NCI-H2107 treated with DMSO at 0.1 percent for 48 hours (cell line): ENCODE results near the gene ALX4.

ENCODE experiments used
- DNase-seq: peaks from one replicate; lab custom pipeline; 2025; ENCODE audit not compliant: unreplicated experiment; lab: John Stamatoyannopoulos, UW

The ALX4 gene

DNA sequence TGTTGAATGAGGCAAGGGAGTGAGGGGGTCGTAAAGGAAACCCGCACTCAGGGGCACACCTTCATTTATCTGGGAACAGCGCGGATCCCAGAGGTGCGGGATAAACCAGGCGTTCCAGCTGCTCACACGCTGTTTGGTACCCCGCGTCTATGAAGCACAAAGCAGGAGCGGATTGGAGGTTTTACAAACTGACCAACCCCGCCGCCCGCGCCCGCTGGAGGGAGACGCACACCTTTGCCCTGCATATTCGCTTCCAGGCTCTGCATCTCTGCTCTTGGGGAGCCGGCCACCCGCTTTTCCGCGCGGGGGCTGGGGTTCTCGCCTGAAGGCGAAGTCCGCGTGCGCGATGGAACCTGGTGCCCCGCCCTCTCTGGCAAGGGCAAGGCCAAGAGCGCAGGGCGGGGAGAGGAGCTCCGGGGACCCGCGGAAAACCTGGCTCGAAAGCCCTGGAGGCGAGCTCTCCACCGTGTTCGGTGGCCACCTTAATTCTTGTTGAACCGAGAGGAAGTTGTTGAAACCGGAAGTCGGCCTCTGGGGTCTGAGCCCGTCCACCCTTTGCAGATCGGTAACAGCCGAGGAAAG lies 6.8 kb upstream of the ALX4 start:
- DNase-seq: no peak

DNA sequence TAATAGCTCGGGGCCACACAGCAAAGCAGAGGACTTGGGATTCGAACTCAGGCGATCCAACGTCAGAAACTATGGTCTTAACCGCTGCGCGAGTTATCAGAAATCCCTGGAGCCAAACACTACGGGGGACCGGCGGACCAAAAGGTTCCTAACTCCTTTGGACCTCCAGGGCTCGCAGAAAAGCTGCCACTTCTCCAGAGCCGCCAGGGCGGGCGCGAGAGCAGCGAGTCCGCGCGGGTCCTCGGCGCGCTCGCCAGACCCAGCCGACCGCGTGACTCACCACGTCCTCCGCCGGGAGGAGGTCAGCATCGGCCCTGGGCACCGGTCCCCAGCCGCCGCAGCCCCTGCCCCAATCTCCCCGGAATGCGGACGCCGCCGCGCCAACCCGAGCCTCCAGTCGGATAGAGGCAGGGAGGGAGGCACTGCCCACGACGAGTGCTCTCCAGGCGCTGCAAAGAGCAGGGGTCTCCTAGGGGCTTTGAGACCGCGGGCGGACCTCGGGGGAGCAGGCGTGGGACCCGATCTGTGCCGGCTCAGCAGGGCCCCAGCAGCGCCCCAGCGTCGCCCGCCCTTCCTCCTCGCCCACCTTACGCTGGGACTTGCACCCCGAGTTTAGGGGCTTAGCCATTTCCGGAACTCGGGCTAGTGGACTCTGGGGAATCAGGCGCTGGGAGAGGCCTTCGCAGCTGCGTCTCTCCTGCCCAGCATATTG lies 6.2 kb upstream of the ALX4 start:
- no peak for DNase-seq

DNA sequence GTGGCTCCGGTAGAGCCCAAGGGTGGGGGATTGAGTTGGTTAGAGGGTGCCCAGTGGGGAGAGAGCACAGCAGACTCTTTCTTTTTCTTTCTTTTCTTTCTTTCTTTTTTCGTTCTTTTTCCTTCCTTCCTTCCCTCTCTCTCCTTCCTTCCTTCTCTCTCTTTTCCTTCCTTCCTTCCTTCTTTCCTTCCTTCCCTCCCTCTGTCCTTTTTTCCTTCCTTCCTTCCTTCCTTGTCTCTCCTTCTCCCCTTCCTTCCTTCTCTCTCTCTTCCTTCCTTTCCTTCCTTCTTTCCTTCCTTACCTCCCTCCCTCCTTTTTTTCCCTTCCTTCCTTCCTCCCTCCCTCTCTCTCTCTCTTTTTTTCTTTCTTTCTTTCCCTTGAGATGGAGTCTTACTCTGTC lies 4.8 kb upstream of the ALX4 start:
- no peak for DNase-seq

- no peak for DNase-seq
Observed at GRCh38 chr11:44313761-44314489, 4.0 kb upstream of the ALX4 start.

DNA sequence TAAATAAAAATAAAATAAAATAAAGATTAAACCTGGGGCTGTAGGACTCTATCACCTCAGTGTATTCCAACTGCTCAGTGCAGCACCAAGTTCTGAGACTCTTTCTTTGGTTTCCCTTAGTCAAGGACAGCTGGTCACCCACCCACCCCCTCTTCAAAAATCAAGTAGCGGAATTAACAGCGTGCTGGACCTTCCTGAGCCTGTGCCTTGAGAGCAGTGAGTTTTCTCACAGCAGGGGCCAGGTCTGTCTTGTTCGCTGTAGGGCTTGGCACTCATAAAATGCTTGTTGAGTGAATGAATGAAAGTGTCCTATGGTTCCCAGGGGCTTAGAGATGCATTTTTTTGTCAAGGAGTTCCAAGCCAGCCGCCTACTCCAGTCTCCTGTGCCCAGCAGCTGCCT lies 2.9 kb upstream of the ALX4 start:
- DNase-seq: no peak

DNA sequence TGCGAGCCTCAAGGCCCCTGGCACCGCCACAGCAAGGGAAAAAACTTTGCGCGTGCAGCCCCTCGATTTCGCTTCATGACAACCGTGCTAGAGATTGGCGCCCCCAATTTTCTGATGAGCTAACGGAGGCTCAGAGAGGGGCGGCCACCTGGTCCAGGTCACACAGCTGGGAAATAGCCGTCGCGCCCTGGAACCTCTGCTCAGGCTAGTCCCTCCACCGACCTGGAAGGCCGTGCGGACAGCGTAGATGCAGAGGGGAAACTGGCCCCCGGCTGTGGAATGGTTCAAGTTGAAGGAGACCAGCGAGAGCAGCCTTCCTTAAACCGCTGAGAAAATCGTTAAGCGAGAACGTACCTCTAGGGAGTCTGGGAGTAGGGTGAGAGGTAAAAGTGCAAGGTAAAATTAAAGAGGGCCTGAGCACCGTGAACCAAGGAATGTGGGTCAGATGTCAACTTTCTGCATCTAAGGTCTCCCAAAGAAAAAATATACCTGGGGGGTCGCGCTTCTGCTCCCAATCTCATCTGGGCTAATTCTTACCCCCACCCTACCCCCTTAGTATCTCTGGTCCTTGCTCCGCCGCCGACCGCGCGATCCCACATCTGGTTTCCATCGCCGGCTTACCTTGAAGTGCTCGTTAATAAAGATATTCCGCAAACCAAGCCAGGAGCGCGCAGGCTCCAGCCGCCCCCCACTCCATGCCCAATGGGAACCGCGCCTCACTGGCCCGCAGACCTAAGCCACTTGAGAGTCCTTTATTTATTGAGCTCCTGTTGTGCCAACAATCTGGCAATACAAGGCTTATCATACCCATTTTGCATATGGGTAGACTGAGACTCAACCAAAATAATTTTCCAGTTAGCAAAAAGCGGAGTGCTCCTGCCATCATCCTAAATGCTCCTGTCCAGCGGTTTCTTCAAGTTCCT lies 1.7 kb upstream of the ALX4 start:
- DNase-seq: no peak

GRCh38 chr11:44310463-44311272 lies 729 bp upstream of the ALX4 start:
- DNase-seq: no peak

DNA sequence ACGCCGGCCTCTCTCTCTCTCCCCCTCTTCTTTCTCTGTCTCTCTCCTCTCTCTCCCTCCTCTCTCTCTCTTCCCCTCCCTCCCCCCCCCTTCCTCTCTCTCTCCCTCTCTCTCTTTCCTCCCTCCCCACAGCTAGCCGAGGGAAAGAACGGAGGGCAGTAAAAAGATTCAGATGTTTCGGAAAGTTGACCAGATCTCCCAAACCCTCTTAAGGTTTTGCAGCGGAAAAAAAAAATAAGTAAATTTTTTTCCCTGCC lies 195 bp upstream of the ALX4 start:
- DNase-seq: no peak

DNA sequence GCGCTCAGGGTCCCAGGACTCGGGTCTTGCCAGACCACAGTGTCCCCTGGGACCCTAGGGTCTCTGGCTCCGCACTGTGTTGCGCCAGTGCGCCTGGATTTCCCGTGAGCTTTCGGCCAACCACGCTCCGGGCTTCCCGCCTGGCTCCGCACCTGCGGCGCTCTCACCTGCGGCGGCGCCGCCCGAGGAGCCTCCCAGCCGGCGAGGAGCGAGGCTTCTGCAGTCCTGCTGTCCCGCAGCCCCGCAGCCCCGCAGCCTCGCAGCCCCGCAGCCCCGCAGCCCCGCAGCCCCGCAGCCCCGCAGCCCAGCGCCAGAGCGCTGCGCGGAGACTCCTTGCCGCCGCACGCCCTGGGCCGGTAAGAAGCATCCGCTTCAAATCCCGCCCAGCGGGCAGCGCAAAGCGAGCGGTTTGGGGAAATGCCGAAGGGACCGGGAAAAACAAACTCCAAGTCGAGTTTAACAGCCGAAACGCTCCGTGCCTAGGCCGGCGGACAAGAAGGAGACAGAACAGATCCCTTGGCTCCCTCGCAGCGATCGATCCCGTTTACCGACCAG lies 939 bp downstream of the ALX4 start:
- no peak for DNase-seq

DNA sequence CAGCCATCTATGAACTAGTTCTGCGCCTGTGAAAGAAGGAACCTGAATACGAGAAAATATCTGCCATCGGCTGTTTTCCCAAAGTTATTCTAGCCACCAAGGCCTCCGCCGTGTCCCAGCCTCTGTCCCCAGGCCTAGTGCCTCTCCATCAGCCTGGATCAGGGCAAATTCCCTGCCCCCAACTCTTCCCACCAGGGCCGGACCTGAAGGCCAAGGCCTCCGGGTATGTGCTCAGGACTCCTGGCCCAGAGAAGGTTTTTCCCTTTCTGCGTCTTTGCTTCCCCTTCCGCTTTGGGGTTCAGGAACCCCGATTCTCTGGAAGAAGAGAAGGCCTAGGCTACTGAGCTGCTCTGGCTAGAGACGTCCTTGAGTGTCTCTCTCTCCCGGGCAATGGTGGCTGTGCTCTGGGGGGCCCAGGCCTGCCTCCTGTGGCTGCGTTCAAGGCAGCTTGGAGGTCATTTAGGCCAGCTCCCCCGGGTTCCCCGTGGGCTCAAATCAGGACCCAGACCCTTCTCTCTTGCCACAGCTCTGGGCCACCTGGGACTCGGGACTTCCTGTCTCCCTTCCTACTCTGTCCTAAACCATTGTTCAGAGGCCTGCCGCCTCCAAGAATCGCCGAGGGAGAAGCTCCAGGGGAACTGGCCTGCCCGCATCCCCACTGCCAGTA lies 1.6 kb downstream of the ALX4 start:
- no peak for DNase-seq

DNA sequence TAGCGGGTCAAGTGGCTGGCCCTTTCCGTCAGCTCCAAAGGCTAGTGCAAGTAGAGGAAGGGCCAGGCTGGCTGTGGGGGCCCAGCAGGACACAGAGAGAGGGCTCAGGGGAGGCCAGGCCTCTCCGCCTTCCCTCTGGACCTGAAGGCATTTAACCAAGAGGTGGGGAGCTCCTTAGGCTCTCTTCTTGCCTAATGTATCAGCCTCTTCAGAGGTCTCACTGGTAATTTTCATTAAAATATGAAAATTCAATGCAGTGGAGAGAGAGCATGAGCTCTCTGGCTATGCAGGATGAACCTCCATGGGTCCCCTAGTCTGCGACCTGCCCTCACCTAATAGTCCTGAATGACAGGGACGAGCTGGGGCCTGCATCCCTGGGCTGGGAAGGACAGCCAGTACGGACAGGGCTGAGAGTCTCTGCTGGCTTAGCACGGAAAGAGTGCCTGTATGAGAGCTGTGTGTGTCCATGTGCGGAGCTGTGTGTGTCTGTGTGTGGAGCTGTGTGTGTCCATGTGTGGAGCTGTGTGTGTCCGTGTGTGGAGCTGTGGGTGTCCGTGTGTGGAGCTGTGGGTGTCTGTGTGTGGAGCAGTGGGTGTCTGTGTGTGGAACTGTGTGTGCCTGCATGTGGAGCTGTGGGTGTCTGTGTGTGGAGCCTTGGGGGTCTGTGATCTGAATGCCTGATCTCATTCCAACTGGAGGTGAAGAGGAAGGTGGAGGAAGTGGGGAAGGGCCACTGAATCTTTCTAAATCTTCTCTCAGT lies 2.4 kb downstream of the ALX4 start:
- DNase-seq: no peak

DNA sequence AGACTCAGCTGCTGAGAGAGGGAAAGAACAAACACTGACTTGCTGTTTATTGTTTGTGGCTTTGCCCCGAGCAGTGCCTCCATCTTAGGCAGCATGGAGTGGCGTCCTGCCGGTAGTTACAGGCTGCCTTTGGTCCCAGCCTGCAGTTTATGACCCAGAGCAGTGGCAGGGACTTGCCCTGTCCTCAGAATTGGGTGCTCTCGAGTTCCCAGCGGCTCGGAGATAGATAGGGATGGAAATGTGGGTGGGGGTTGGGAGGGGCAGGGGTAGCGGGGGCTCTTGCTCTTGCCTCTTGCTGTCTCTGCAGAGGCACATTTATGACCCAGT lies 3.1 kb downstream of the ALX4 start:
- DNase-seq: no peak

DNA sequence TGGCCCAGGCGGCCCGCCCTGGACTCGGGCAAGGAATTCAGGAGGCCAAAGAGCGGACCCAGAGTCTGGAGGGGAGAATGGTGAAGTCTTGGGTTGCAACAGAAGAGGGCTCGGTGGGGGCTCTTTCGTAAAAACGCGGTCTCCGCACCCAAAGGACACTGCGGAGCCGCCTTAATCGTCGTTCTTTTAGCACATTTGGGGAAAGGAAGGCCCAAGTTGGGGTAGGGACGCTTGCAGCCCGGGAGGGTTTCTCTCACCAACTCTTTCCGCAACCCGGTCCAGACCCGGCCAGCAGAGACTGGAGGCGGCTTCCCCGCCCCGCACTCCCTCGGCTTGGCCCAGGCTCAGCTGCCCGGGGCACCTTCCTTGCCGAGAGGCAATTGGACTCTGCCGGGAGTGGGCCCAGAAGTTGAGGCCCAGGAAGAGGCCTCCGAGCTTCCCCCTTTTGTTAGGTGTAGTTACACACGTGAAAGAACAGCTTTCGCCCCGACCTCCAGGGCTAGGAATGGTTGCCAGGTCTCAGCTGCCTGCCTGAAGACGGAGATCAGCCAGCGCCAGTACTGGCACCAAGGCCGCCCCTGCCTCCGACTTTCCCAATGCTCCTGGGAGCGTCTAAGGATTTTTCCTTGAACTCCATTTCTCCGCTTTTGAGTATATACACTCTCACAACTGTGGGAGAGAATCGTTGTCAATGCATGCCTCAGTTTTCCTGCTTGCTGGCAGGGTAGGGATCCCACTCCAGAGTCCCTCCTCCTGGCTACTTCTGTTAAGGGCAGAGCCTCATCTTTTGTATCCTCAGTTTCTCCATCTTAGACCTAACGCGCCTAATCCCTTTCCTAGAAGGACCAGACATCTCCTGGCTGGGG lies 3.7 kb downstream of the ALX4 start:
- no peak for DNase-seq

DNA sequence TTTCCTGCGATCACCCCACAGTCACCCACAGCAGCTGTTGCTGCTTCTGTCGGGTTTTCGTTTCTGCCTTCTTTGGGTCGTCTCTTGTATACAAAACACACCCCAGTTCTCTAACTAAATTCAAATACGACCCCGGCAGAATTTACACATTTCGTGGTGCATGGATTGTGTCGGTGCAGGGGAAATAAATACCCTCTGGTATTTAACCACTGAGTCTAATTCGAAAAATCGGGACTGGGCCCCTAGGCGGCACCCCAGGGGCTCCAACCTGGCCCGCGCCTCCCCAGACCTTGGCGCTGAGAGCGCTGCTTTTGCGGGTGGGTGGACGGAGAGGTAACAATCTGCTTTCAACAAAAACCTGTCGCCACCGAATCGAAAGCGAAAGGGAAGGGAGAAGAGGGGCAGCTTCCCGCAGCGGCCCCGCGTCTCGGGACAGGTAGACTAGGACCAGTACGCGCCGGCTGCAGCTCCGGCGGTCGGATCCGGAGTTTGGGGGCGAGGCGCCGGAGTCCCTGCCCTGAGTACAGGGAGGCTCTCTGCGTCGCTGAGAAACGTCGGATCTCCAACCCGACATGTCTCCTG lies 4.4 kb downstream of the ALX4 start:
- DNase-seq: no peak

GRCh38 chr11:44305026-44305469 lies 4.9 kb downstream of the ALX4 start:
- no peak for DNase-seq

- DNase-seq: no peak
Observed at GRCh38 chr11:44304091-44305025, 5.6 kb downstream of the ALX4 start.

DNA sequence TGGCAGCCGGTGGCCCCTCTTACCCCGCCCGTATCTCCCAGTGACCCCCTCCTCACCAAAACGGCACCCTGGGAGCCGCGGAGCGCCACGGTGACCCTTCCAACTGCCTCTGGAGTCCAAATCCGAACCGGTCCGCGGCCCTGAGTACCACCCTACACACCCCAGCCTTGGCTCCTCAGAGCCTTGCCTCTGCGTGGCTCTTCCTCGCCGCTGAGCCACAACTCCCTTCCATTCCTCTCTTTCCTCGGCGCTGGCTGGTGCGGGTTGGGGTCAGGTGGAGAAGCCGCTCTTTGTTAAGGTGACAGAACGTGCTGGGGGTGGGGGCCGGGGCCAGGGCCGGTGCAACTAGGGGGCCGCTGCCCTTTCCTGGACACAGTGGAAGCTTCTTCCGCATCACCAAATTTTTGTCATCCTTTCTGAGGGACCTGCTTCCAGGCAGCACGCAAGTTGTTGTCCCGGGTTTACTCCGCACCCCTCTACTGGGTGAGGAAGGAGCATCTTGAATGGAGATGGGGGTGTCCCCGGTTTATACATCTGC lies 6.5 kb downstream of the ALX4 start:
- no peak for DNase-seq
